GM23338 (cell line): Measurements from ENCODE around the gene FLVCR1. TPM values are rescaled to one million over a fixed set of nuclear protein-coding genes. Genes with fewer than 3 reads are reported as not detected.
A peak's percentile ranks its signal among the peaks of the same experiment; 100 is the strongest.

Experiments used
- ATAC-seq: fragments of 200-7000 bp; cut with Tn5 transposase; 3 replicates; pipeline ENCODE4 v1.9.1; 2020
- DNase-seq: peaks from one replicate; pipeline ENCODE4 v3.0.0-alpha.2; 2015; ENCODE audit warnings: low spot score
- H2AFZ ChIP-seq: fragments of 200-600 bp; sonication (generic); 2 replicates; pipeline ENCODE4 v1.8.0; 2016; ENCODE audit warnings: antibody characterized with exemption, mild to moderate bottlenecking, moderate library complexity
- H3F3A ChIP-seq: fragments of 200-600 bp; sonication (generic); replicated peaks from 2 replicates; pipeline ENCODE4 v1.8.0; 2017; ENCODE audit warnings: antibody characterized with exemption, mixed run types, low read depth
- H3K27ac ChIP-seq: fragments of 200-600 bp; sonication (generic); 2 replicates; pipeline ENCODE4 v1.6.1; 2016; ENCODE audit warnings: low read depth
- H3K27me3 ChIP-seq: fragments of 200-600 bp; sonication (generic); 2 replicates; pipeline ENCODE4 v1.8.0; 2016; ENCODE audit warnings: mild to moderate bottlenecking, mixed run types, moderate library complexity; ENCODE audit not compliant: insufficient read depth
- H3K36me3 ChIP-seq: fragments of 200-600 bp; sonication (generic); 2 replicates; pipeline ENCODE4 v1.8.0; 2016; ENCODE audit warnings: mild to moderate bottlenecking; ENCODE audit not compliant: insufficient read depth
- H3K4me1 ChIP-seq: fragments of 200-600 bp; sonication (generic); 2 replicates; pipeline ENCODE4 v1.8.0; 2016; ENCODE audit warnings: mild to moderate bottlenecking, moderate library complexity; ENCODE audit not compliant: insufficient read depth
- H3K4me2 ChIP-seq: fragments of 200-600 bp; sonication (generic); 2 replicates; pipeline ENCODE4 v1.7.1; 2017; ENCODE audit warnings: mixed run types
- H3K4me3 ChIP-seq: fragments of 200-600 bp; sonication (generic); 2 replicates; pipeline ENCODE4 v1.6.1; 2016; ENCODE audit warnings: mixed run types
- H3K79me2 ChIP-seq: fragments of 200-600 bp; sonication (generic); replicated peaks from 2 replicates; pipeline ENCODE4 v1.8.0; 2017; ENCODE audit warnings: mild to moderate bottlenecking; ENCODE audit not compliant: insufficient read depth
- H3K9me2 ChIP-seq: fragments of 200-600 bp; sonication (generic); 2 replicates; pipeline ENCODE4 v1.8.0; 2017; ENCODE audit not compliant: insufficient read depth
- H4K20me1 ChIP-seq: fragments of 200-600 bp; sonication (generic); replicated peaks from 2 replicates; pipeline ENCODE4 v1.8.0; 2017; ENCODE audit warnings: mild to moderate bottlenecking; ENCODE audit not compliant: insufficient read depth
- H3K27ac Mint-ChIP-seq: 2 replicates; pipeline ENCODE4 v1.8.0; 2020; ENCODE audit warnings: inconsistent platforms, mild to moderate bottlenecking, moderate library complexity, mixed read lengths
- H3K27me3 Mint-ChIP-seq: 3 replicates; pipeline ENCODE4 v1.8.0; 2022; ENCODE audit warnings: low read depth, mild to moderate bottlenecking, moderate library complexity, mixed read lengths, inconsistent platforms; ENCODE audit not compliant: insufficient read depth, poor library complexity
- H3K36me3 Mint-ChIP-seq: 3 replicates; pipeline ENCODE4 v1.8.0; 2021; ENCODE audit warnings: low read depth, mild to moderate bottlenecking, inconsistent platforms, moderate library complexity, mixed read lengths
- H3K4me1 Mint-ChIP-seq: 3 replicates; pipeline ENCODE4 v1.8.0; 2020; ENCODE audit warnings: mild to moderate bottlenecking, inconsistent platforms, mixed read lengths
- H3K4me3 Mint-ChIP-seq: 3 replicates; pipeline ENCODE4 v1.8.0; 2021; ENCODE audit warnings: moderate library complexity, mild to moderate bottlenecking, inconsistent platforms, mixed read lengths
- H3K9me3 Mint-ChIP-seq: 3 replicates; pipeline ENCODE4 v1.8.0; 2020; ENCODE audit warnings: moderate library complexity, mild to moderate bottlenecking, inconsistent platforms, mixed read lengths
- CREB1 ChIP-seq: fragments of 250-450 bp; sonication (Bioruptor Pico); IDR thresholded peaks from 2 replicates; pipeline ENCODE4 v1.5.0; 2020; ENCODE audit warnings: low read depth, mild to moderate bottlenecking, moderate library complexity
- CTCF ChIP-seq, 2 experiments: fragments of 200-600 bp in 1 of 2; sonication (generic) in 1 of 2; conservative IDR thresholded peaks; 2 replicates each; pipeline versions ENCODE4 v1.5.1 to v1.6.1; 2016 to 2017; ENCODE audit warnings: antibody characterized with exemption in 2 of 2, low read depth in 2 of 2, mild to moderate bottlenecking in 2 of 2, moderate library complexity in 1 of 2
- EZH2 ChIP-seq: fragments of 200-600 bp; sonication (generic); IDR thresholded peaks from one replicate; pipeline ENCODE4 v1.8.0; 2017; ENCODE audit warnings: antibody characterized with exemption, mild to moderate bottlenecking, low read depth; ENCODE audit not compliant: unreplicated experiment
- EZH2phosphoT487 ChIP-seq: fragments of 200-600 bp; sonication (generic); IDR thresholded peaks from one replicate; pipeline ENCODE4 v1.8.1; 2018; ENCODE audit warnings: antibody characterized with exemption; ENCODE audit not compliant: unreplicated experiment
- POLR2AphosphoS5 ChIP-seq: IDR thresholded peaks from 2 replicates; pipeline ENCODE4 v1.6.1; 2016; ENCODE audit warnings: antibody characterized with exemption, low read depth
- ZNF114 ChIP-seq: fragments of 250-450 bp; sonication (Bioruptor Pico); IDR thresholded peaks from 2 replicates; pipeline ENCODE4 v1.5.0; 2020; ENCODE audit warnings: mild to moderate bottlenecking, moderate library complexity
- ZNF331 ChIP-seq: fragments of 250-450 bp; sonication (Bioruptor Pico); IDR thresholded peaks from 2 replicates; pipeline ENCODE4 v1.5.0; 2020; ENCODE audit warnings: low read depth, mild to moderate bottlenecking, moderate library complexity
- polyA plus RNA-seq: library from polyadenylated mRNA; unstranded; fragments of >200 nt; fragmentation: Nextera tagmentation; extraction: Ambion mirVana; gene quantifications from 2 replicates; pipeline ENCODE4 v1.2.1, GENCODE V29; 2016
- total RNA-seq: library from RNA; depleted of rRNA; stranded (reverse); fragments of >200 nt; shearing (Covaris generic); gene quantifications from 2 replicates; pipeline ENCODE4 v1.2.3, GENCODE V29; 2014
- TF ChIP-seq, protein P1 (sequence below): fragments of 250-450 bp; sonication (Bioruptor Pico); IDR thresholded peaks from 2 replicates; pipeline ENCODE4 v1.5.0; 2020; ENCODE audit warnings: mild to moderate bottlenecking, moderate library complexity
- TF ChIP-seq, protein P2 (sequence below): IDR thresholded peaks from one replicate; pipeline ENCODE4 v1.6.1; 2018; ENCODE audit warnings: antibody characterized with exemption; ENCODE audit not compliant: unreplicated experiment
- TF ChIP-seq, protein P3 (sequence below): IDR thresholded peaks from 2 replicates; pipeline ENCODE4 v1.6.1; 2016; ENCODE audit warnings: antibody characterized with exemption

The FLVCR1 gene
- total and polyA plus RNA-seq, 2 experiments from 2014 or later, result 60.5 to 93.5 TPM

DNA sequence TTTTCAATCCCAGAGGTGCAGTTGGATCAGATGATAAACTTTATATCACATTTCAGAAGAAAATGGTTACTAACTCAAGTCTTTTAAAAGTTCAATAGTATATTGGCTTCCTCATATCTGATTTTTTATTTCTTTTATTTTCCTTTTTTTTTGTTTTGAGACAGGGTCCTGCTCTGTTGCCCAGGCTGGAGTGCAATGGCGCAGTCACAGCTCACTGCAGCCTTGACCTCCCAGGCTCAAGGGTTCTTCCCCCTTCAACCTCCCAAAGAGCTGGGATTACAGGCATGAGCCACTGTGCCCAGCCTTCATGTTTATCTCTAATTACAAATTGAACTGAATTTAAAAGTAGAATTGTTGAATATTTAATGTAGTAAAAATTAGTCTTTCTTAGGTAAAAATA, 13.9 kb downstream of the FLVCR1 start (continued):
- TF ChIP-seq, protein P1, sequence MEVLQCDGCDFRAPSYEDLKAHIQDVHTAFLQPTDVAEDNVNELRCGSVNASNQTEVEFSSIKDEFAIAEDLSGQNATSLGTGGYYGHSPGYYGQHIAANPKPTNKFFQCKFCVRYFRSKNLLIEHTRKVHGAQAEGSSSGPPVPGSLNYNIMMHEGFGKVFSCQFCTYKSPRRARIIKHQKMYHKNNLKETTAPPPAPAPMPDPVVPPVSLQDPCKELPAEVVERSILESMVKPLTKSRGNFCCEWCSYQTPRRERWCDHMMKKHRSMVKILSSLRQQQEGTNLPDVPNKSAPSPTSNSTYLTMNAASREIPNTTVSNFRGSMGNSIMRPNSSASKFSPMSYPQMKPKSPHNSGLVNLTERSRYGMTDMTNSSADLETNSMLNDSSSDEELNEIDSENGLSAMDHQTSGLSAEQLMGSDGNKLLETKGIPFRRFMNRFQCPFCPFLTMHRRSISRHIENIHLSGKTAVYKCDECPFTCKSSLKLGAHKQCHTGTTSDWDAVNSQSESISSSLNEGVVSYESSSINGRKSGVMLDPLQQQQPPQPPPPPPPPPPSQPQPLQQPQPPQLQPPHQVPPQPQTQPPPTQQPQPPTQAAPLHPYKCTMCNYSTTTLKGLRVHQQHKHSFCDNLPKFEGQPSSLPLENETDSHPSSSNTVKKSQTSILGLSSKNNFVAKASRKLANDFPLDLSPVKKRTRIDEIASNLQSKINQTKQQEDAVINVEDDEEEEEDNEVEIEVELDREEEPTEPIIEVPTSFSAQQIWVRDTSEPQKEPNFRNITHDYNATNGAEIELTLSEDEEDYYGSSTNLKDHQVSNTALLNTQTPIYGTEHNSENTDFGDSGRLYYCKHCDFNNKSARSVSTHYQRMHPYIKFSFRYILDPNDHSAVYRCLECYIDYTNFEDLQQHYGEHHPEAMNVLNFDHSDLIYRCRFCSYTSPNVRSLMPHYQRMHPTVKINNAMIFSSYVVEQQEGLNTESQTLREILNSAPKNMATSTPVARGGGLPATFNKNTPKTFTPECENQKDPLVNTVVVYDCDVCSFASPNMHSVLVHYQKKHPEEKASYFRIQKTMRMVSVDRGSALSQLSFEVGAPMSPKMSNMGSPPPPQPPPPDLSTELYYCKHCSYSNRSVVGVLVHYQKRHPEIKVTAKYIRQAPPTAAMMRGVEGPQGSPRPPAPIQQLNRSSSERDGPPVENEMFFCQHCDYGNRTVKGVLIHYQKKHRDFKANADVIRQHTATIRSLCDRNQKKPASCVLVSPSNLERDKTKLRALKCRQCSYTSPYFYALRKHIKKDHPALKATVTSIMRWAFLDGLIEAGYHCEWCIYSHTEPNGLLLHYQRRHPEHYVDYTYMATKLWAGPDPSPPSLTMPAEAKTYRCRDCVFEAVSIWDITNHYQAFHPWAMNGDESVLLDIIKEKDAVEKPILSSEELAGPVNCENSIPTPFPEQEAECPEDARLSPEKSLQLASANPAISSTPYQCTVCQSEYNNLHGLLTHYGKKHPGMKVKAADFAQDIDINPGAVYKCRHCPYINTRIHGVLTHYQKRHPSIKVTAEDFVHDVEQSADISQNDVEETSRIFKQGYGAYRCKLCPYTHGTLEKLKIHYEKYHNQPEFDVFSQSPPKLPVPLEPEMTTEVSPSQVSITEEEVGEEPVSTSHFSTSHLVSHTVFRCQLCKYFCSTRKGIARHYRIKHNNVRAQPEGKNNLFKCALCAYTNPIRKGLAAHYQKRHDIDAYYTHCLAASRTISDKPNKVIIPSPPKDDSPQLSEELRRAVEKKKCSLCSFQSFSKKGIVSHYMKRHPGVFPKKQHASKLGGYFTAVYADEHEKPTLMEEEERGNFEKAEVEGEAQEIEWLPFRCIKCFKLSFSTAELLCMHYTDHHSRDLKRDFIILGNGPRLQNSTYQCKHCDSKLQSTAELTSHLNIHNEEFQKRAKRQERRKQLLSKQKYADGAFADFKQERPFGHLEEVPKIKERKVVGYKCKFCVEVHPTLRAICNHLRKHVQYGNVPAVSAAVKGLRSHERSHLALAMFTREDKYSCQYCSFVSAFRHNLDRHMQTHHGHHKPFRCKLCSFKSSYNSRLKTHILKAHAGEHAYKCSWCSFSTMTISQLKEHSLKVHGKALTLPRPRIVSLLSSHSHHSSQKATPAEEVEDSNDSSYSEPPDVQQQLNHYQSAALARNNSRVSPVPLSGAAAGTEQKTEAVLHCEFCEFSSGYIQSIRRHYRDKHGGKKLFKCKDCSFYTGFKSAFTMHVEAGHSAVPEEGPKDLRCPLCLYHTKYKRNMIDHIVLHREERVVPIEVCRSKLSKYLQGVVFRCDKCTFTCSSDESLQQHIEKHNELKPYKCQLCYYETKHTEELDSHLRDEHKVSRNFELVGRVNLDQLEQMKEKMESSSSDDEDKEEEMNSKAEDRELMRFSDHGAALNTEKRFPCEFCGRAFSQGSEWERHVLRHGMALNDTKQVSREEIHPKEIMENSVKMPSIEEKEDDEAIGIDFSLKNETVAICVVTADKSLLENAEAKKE, result no peak
- TF ChIP-seq CREB1 (CRISPR knock-in tag), result no peak
- TF ChIP-seq, protein P2, sequence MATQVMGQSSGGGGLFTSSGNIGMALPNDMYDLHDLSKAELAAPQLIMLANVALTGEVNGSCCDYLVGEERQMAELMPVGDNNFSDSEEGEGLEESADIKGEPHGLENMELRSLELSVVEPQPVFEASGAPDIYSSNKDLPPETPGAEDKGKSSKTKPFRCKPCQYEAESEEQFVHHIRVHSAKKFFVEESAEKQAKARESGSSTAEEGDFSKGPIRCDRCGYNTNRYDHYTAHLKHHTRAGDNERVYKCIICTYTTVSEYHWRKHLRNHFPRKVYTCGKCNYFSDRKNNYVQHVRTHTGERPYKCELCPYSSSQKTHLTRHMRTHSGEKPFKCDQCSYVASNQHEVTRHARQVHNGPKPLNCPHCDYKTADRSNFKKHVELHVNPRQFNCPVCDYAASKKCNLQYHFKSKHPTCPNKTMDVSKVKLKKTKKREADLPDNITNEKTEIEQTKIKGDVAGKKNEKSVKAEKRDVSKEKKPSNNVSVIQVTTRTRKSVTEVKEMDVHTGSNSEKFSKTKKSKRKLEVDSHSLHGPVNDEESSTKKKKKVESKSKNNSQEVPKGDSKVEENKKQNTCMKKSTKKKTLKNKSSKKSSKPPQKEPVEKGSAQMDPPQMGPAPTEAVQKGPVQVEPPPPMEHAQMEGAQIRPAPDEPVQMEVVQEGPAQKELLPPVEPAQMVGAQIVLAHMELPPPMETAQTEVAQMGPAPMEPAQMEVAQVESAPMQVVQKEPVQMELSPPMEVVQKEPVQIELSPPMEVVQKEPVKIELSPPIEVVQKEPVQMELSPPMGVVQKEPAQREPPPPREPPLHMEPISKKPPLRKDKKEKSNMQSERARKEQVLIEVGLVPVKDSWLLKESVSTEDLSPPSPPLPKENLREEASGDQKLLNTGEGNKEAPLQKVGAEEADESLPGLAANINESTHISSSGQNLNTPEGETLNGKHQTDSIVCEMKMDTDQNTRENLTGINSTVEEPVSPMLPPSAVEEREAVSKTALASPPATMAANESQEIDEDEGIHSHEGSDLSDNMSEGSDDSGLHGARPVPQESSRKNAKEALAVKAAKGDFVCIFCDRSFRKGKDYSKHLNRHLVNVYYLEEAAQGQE, result no peak
- TF ChIP-seq POLR2AphosphoS5, result no peak
- TF ChIP-seq EZH2phosphoT487, result no peak
- TF ChIP-seq ZNF114, result no peak

GRCh38 chr1:212873518-212873917, 15.4 kb downstream of the FLVCR1 start:
- no peak overlapping the region for H3K4me3 Mint-ChIP-seq
- H3K27me3 Mint-ChIP-seq, result no peaks in the 10 kb centered on the region
- peak overlapping the region; percentile 73 for H3K27ac ChIP-seq
- TF ChIP-seq ZNF331 (CRISPR knock-in tag), result no peak
- TF ChIP-seq, protein P3, sequence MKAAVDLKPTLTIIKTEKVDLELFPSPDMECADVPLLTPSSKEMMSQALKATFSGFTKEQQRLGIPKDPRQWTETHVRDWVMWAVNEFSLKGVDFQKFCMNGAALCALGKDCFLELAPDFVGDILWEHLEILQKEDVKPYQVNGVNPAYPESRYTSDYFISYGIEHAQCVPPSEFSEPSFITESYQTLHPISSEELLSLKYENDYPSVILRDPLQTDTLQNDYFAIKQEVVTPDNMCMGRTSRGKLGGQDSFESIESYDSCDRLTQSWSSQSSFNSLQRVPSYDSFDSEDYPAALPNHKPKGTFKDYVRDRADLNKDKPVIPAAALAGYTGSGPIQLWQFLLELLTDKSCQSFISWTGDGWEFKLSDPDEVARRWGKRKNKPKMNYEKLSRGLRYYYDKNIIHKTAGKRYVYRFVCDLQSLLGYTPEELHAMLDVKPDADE, result no peak
- TF ChIP-seq CTCF (conservative IDR thresholded peaks at IDR 0.05; ENCODE audit: low read depth in 2 of 2), result no peak
- no peak for TF ChIP-seq POLR2AphosphoS5
- TF ChIP-seq EZH2, result no peak
- DNase-seq (no peak), ATAC-seq (no peak)
- peaks cover 95% of the 10 kb centered on the region for H3K36me3 Mint-ChIP-seq
- H3K27me3 ChIP-seq, result no peaks in the 10 kb centered on the region
- H2AFZ ChIP-seq, result no peak overlapping the region
- H3K27ac Mint-ChIP-seq, result no peak overlapping the region
- H3K4me1 Mint-ChIP-seq, result peaks cover 18% of the 10 kb centered on the region
- H3K4me2 ChIP-seq, result no peak overlapping the region
- no peaks in the 10 kb centered on the region for H3K9me3 Mint-ChIP-seq
- peaks cover 83% of the 10 kb centered on the region for H3K36me3 ChIP-seq
- peaks cover 53% of the 10 kb centered on the region for H4K20me1 ChIP-seq
- H3F3A ChIP-seq, result peaks cover 42% of the 10 kb centered on the region
- H3K4me1 ChIP-seq, result peaks cover 15% of the 10 kb centered on the region
- no peaks in the 10 kb centered on the region for H3K9me2 ChIP-seq
- H3K79me2 ChIP-seq, result peaks cover 100% of the 10 kb centered on the region
- no peak overlapping the region for H3K4me3 ChIP-seq
